Hepatocyte (in vitro differentiated cells): ENCODE results near the gene FAM217A.

Experiments
- CTCF ChIP-seq: fragments of 200-600 bp; sonication (generic); IDR thresholded peaks from 2 replicates; pipeline ENCODE4 v1.5.1; 2016; ENCODE audit warnings: antibody characterized with exemption, mild to moderate bottlenecking; ENCODE audit not compliant: poor library complexity
- EZH2 ChIP-seq: fragments of 200-600 bp; sonication (generic); IDR thresholded peaks from 2 replicates; pipeline ENCODE4 v1.6.1; 2016; ENCODE audit warnings: antibody characterized with exemption, mild to moderate bottlenecking, borderline replicate concordance
- EZH2phosphoT487 ChIP-seq: fragments of 200-600 bp; sonication (generic); IDR thresholded peaks from one replicate; pipeline ENCODE4 v1.6.1; 2018; ENCODE audit warnings: antibody characterized with exemption, mild to moderate bottlenecking, low read depth, moderate library complexity; ENCODE audit not compliant: unreplicated experiment, severe bottlenecking

GRCh38 chr6:4112366-4112765 lies 33.4 kb upstream of the FAM217A start:
- no peak for TF ChIP-seq CTCF
- no peak for TF ChIP-seq EZH2
- no peak for TF ChIP-seq EZH2phosphoT487
